Hematopoietic multipotent progenitor cell treated with erythropoietin and hydrocortisone succinate and interleukin-3 and kit ligand, for 4 days (in vitro differentiated cells): ENCODE data around the gene PIBF1.
"Not testable (repeated sequence)": the region's sequence is repeated elsewhere in the genome, so short reads cannot be mapped to it uniquely, and the experiment has no call there.

Experiments used
- DNase-seq: peaks from one replicate; pipeline ENCODE4 v3.0.0-alpha.2; 2015

The PIBF1 gene

GRCh38 chr13:72931311-72931710, 149.4 kb downstream of the PIBF1 start:
- no peak for DNase-seq

- no peak for DNase-seq
Measured at GRCh38 chr13:72932250-72932649, 150.3 kb downstream of the PIBF1 start.

DNA sequence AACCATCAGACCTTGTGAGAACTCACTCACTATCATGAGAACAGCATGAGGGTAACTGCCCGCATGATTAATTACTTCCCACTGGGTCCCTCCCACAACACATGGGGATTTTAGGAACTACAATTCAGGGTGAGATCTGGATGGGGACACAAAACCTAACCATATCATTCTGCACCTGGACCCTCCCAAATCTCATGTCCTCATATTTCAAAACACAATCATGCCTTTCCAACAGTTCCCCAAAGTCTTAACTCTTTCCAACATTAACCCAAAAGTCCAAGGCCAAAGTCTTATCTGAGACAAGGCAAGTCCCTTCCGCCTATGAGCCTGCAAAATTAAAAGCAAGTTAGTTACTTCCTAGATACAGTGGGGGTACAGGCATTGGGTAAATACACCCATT, 164.3 kb downstream of the PIBF1 start:
- DNase-seq = not testable (repeated sequence)

DNA sequence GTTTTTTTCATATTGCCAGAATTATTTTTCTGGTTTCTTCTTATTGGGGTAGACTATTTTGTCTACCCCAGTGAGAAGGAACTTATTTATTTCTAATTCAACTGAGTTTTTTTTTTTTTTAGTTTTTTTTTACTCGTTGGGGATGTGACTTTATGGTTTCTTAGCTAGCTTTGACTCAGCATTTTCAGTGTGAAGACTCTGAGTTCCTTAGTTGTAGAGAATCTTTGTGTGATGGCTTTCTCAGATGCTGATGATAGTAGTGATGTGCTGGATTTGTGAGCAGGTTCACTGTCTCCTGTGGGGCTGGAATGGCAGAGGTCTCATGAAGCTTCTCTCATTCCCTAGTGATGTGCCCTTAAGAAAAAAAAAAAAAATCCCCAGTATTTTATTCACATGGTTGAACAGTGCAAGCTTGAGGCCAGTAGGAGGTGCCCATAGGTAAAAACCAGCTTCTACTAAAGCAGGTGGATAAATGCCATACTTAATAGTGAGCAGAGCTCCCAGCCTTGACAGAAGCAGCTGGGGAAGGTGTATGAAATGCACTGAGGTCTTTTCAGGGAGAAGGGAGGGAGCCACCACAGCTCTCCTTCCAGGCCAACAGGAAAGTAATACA, 170.7 kb downstream of the PIBF1 start:
- DNase-seq = peak; percentile 4

- no peak for DNase-seq
Measured at GRCh38 chr13:72953391-72953965, 171.5 kb downstream of the PIBF1 start.

DNA sequence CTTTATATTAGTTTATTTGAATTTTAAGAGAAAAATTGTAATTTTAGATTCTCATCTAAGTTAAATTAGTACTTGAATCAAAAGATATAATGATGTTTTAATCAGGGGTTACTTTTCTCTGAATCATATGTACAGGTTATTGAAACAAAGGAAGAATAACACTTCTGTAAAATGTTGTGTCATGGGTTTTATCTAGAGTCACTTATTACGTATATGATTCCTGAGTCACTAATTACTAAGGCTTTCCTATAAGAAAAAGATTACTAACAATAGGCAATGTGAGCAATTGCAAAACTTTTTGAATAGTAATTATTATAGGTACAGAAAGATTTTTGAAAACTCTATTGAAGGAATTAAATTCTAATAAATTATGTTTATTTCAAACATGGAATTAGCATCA, 177.7 kb downstream of the PIBF1 start:
- no peak for DNase-seq

- DNase-seq = no peak
Measured at GRCh38 chr13:72960114-72960513, 178.2 kb downstream of the PIBF1 start.

DNA sequence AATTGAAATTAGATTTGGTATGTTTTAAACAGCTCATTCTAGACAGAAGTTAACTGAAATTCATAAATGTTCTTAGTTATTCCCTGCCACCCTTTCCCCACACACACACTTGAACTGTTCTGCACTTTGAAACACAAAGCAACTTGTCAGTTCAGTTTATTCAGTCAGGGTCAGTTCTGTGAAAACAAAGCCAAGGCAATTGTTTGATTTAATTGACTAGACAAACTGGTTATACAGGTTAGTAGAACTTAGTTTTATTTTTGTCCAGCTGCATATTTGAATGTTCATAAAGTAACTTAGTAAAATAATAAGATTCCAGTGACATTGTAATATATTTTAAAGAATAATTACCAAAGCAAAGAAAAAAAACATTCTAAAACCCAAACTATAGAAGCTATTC, 178.6 kb downstream of the PIBF1 start:
- DNase-seq = no peak

GRCh38 chr13:72963762-72964161, 181.8 kb downstream of the PIBF1 start:
- no peak for DNase-seq

DNA sequence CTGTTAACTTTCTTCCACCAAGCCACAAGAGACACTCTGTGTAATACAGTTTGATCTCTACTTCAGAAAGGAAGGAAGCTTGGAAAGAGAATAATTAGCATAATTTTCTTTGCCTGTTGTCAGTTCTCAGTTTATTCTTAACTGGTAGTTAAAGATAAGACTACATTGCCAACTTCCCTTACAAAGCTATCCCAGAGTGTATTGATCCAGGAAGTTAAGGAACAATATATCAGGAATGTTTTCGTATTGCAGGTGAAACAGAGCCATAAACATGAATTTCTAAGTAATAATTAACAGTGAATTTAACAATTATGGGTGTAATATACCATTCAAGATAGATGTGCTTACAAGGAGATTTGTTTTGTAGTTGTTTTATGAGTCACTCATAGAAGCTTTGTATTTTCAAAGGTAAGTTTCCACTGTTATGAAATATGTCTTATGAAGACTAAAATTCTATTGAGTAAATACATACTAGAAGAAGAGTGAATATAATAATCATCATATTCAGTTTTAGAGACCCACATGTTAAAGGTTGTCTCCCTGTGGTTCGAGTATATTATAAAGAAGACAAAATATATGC, 188.5 kb downstream of the PIBF1 start:
- DNase-seq = no peak

DNA sequence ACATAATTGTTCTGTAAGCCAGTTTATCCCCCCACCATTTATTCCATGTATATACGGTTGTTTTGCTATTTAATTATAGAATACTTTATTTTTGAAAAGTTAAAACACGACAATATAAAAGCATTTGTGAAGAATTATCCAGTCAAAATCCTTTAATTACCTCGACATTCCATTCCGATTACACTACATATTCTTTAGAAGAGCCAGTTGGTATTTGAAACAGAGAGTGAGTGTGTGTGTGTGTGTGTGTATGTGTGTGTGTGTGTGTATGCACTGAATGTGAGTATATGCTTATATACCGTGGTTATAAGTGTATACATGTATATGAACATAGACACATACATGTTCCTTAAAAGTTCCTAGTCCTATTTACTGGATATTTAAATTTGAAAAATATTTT, 189.0 kb downstream of the PIBF1 start:
- DNase-seq = no peak

GRCh38 chr13:72973234-72973633, 191.3 kb downstream of the PIBF1 start:
- no peak for DNase-seq

- no peak for DNase-seq
Measured at GRCh38 chr13:72983085-72983768, 201.3 kb downstream of the PIBF1 start.

GRCh38 chr13:72985610-72986009, 203.7 kb downstream of the PIBF1 start:
- no peak for DNase-seq

GRCh38 chr13:72986197-72986596, 204.3 kb downstream of the PIBF1 start:
- DNase-seq = no peak

DNA sequence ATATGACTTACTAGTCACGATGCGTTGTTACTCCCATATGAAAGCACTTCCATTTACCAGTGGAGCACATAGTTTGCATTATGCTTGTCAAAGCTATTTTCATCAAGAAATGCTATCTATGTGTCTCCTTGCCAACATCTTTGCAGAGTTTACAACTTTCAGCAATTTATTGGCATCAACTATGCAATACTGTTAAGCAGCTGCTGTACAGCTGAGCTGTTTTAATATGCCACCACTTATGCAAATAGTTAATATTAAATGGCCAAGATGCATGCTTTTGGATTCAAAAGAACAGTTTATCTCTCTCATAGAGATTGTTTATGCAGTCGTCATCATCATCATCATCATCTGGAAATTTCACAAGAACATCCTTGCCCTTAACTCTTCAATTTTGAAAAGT, 209.0 kb downstream of the PIBF1 start:
- DNase-seq = no peak

GRCh38 chr13:72998012-72998411, 216.1 kb downstream of the PIBF1 start:
- DNase-seq = no peak

GRCh38 chr13:73000027-73000674, 218.2 kb downstream of the PIBF1 start:
- DNase-seq = peak; percentile 83

DNA sequence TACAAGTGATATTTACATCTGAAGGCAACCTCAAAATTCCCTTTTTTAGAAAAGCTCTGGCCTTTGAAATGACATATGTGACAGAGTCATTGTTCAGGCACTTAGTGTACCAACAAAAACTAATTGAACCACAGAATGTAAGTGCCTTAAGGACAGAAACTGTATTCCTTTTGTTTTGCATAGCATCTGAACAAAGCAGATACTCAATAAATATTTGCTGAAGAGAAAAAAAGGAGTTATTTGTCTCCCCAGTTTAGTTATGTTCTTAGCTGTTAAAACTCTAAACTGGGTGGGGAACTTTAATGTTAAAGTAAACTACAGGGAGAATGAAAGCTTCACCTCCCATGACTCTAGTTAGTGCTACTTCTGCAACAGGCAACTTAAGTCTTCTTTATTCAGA, 220.0 kb downstream of the PIBF1 start:
- DNase-seq = no peak

- DNase-seq = no peak
Measured at GRCh38 chr13:73011751-73012150, 229.8 kb downstream of the PIBF1 start.

DNA sequence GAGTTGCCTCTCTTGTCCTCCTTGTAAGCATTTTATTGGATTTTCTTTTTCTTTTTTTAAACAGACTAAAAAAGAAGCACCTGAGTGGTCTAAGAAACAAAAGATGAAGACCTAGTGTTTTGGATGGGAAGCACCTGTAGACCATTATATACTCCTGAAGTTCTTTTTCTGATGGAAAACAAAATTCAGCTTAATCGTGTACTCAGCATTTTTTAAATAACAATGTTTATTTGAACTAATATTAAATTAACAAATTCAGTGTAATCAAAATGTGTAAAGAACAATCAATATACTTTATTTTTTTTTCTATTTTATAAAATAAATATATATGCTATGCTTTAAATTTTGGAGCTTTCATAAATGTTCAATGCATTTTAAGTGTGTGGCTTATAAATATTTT, 233.9 kb downstream of the PIBF1 start:
- DNase-seq = no peak

DNA sequence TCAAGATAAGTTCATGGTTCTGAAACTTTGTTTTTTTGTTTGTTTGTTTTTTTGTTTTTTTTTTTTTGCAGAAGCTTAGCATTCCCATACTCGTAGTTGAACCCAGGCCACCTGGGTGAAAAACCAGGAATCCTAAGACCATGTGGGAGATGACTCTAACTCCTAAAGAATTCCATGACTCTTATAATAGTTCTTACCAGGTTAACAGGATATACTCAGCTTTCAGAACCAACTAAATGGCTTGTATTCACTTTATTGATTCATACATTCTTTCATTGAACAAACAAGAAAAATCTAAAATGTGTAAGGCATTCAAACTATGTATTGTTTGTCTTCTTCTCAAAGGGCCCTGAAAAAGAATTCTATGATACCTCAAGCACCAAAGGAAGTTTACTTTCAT, 236.4 kb downstream of the PIBF1 start:
- DNase-seq = no peak

GRCh38 chr13:73025217-73026012, 243.5 kb downstream of the PIBF1 start:
- no peak for DNase-seq
